ENCODE results near the gene RAI1. TPM values are rescaled to one million over a fixed set of nuclear protein-coding genes. Genes with fewer than 3 reads are reported as not detected.

Gene RAI1
- total RNA-seq, 1 donor from 2014 or later = 40.1 TPM

GRCh38 chr17:17749025-17749772, 67.9 kb downstream of the RAI1 start:
- peak overlapping the region; percentile 16 for H3K27ac Mint-ChIP-seq (ENCODE audit: unreplicated experiment)
- no peak for TF ChIP-seq CTCF (IDR thresholded peaks at IDR 0.05)
- no peaks in the 10 kb centered on the region for H3K27me3 Mint-ChIP-seq (ENCODE audit: unreplicated experiment)
- H3K4me3 Mint-ChIP-seq (ENCODE audit: unreplicated experiment) = no peak overlapping the region
- H3K9me3 Mint-ChIP-seq (ENCODE audit: unreplicated experiment) = no peaks in the 10 kb centered on the region
- H3K4me1 Mint-ChIP-seq (ENCODE audit: unreplicated experiment) = peaks cover 65% of the 10 kb centered on the region
- no peak for DNase-seq (ENCODE audit: extremely low spot score, unreplicated experiment)
- no peaks in the 10 kb centered on the region for H3K36me3 Mint-ChIP-seq (ENCODE audit: unreplicated experiment)

- no peak for TF ChIP-seq CTCF (IDR thresholded peaks at IDR 0.05)
- Mint-ChIP-seq H3K9me3 (ENCODE audit: unreplicated experiment) (no peaks in the 10 kb centered on the region), H3K27ac (ENCODE audit: unreplicated experiment) (peak overlapping the region; percentile 10), H3K36me3 (ENCODE audit: unreplicated experiment) (no peaks in the 10 kb centered on the region), H3K4me3 (ENCODE audit: unreplicated experiment) (no peak overlapping the region), H3K4me1 (ENCODE audit: unreplicated experiment) (peaks cover 67% of the 10 kb centered on the region), H3K27me3 (ENCODE audit: unreplicated experiment) (no peaks in the 10 kb centered on the region)
- no peak for DNase-seq (ENCODE audit: extremely low spot score, unreplicated experiment)
Measured at GRCh38 chr17:17749921-17750320, 68.7 kb downstream of the RAI1 start.

GRCh38 chr17:17750881-17751280, 69.6 kb downstream of the RAI1 start:
- Mint-ChIP-seq H3K4me3 (ENCODE audit: unreplicated experiment) (no peak overlapping the region), H3K4me1 (ENCODE audit: unreplicated experiment) (peaks cover 64% of the 10 kb centered on the region), H3K27me3 (ENCODE audit: unreplicated experiment) (no peaks in the 10 kb centered on the region), H3K36me3 (ENCODE audit: unreplicated experiment) (no peaks in the 10 kb centered on the region), H3K27ac (ENCODE audit: unreplicated experiment) (peak overlapping the region; percentile 92), H3K9me3 (ENCODE audit: unreplicated experiment) (no peaks in the 10 kb centered on the region)
- no peak for DNase-seq (ENCODE audit: extremely low spot score, unreplicated experiment)
- no peak for TF ChIP-seq CTCF (IDR thresholded peaks at IDR 0.05)

GRCh38 chr17:17751489-17752088, 70.3 kb downstream of the RAI1 start:
- Mint-ChIP-seq H3K4me1 (ENCODE audit: unreplicated experiment) (peaks cover 62% of the 10 kb centered on the region), H3K9me3 (ENCODE audit: unreplicated experiment) (no peaks in the 10 kb centered on the region), H3K4me3 (ENCODE audit: unreplicated experiment) (peak overlapping the region; percentile 52), H3K27me3 (ENCODE audit: unreplicated experiment) (no peaks in the 10 kb centered on the region), H3K36me3 (ENCODE audit: unreplicated experiment) (no peaks in the 10 kb centered on the region), H3K27ac (ENCODE audit: unreplicated experiment) (peak overlapping the region; percentile 92)
- DNase-seq (ENCODE audit: extremely low spot score, unreplicated experiment) = no peak
- TF ChIP-seq CTCF (IDR thresholded peaks at IDR 0.05) = no peak

GRCh38 chr17:17752089-17752820, 71.0 kb downstream of the RAI1 start:
- H3K36me3 Mint-ChIP-seq (ENCODE audit: unreplicated experiment) = no peaks in the 10 kb centered on the region
- H3K27ac Mint-ChIP-seq (ENCODE audit: unreplicated experiment) = peak overlapping the region; percentile 97

More at GRCh38 chr17:17752089-17752820, 71.0 kb downstream of the RAI1 start:
- DNase-seq (ENCODE audit: extremely low spot score, unreplicated experiment) = peak; percentile 98
- H3K4me1 Mint-ChIP-seq (ENCODE audit: unreplicated experiment) = peaks cover 57% of the 10 kb centered on the region
- H3K9me3 Mint-ChIP-seq (ENCODE audit: unreplicated experiment) = no peaks in the 10 kb centered on the region
- H3K4me3 Mint-ChIP-seq (ENCODE audit: unreplicated experiment) = peak overlapping the region; percentile 76
- peak; percentile 31 for TF ChIP-seq CTCF (IDR thresholded peaks at IDR 0.05)
- H3K27me3 Mint-ChIP-seq (ENCODE audit: unreplicated experiment) = no peaks in the 10 kb centered on the region
